ENCODE data around the gene SELPLG.
"Not testable (repeated sequence)": the region's sequence is repeated elsewhere in the genome, so short reads cannot be mapped to it uniquely, and the experiment has no call there.

Gene SELPLG

GRCh38 chr12:108654622-108655021 lies 20.9 kb upstream of the SELPLG start:
- not testable (repeated sequence) for DNase-seq

GRCh38 chr12:108653922-108654321 lies 20.2 kb upstream of the SELPLG start:
- no peak for DNase-seq

- DNase-seq = no peak
These were observed 19.4 kb upstream of the SELPLG start for GRCh38 chr12:108653082-108653516.

- DNase-seq = no peak
These were observed 16.4 kb upstream of the SELPLG start for GRCh38 chr12:108650083-108650482.

DNA sequence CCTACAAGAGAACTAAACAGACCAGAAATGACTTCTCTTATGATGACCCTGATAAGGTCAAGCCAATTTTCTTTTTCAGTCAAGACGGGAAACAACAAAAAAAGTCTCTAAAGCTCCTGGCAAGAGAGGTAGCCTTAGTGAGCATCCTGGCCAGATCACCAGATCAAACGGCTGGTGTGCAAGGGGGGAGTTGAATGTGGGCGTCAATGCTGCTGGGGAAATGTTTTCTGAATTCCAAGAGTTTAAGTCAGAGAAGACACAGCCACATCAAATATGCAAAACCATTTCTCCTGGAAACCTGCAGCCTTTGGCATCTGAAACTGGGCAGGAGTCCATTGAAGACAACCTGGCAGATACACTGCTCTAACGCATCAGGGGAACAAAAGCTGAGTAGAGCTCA lies 16.0 kb upstream of the SELPLG start:
- DNase-seq = no peak

GRCh38 chr12:108649126-108649525 lies 15.4 kb upstream of the SELPLG start:
- no peak for DNase-seq

DNA sequence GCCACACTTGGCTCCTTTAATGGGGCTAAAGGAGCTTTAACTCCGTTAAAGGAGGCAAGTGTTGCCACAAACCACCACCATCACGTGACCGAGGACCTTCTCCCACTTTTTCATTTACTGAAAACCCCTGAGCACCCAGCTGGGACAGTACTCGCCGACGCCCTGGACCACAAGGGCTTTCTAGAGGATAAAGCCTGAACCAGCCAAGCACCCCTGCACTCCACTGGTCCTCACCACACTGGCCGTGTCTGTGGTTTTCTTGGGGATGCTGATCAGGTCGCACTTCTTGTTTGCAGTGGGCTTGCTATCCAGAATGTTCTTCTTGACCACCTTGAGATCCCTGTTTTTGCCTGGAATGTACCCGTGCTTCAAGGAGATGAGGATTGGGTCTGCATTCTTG lies 14.7 kb upstream of the SELPLG start:
- DNase-seq = no peak

DNA sequence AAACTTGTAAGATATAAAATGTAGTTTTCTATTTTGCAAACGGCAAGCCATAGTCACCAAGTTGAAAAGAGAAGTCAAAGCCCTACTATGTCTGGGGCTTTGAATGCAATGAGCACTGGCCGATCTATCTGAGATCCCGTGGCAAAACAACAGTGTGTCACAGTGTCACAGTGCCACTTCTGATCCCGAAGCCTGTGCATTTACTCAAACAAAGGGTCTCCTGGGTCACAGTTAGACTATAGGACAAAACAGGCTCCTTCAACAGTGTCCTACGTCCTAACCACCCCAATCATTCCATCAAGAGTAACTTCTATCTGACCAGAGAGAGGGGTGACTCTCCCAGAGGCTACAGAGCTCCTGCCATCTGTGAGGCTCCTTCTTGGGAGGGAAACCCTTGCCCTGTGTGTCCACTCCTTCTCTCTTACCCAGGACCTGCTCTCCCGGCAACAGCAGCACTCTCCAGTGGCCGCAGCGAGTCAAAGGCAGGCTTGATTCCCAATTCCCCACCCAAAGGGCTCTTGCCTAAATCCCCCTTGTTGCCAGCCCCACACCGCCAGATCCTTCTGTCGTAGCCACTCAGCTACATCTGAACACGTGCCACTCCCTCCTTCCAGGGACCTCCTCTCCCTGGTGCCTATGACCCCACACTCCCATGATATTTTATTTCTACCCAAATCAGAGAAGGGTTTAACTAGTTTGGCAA lies 14.0 kb upstream of the SELPLG start:
- DNase-seq = no peak

GRCh38 chr12:108646600-108647579 lies 13.2 kb upstream of the SELPLG start:
- DNase-seq = no peak

- no peak for DNase-seq
These were observed 12.2 kb upstream of the SELPLG start for GRCh38 chr12:108645686-108646599.

DNA sequence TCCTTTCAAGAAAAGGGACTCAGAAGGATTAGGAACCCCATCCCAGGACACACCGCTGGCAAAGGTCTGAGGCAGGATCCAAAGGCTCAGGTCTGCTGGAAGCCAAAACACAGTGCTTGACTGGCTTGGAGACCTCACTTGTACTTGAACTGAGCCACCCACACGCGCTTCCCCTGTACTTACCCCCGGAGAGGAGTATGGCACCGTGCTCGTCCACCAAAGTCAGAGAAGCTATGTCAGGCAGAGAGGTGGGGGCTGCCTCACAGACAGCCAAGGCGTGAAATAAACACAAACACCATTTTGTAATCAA lies 11.1 kb upstream of the SELPLG start:
- no peak for DNase-seq

DNA sequence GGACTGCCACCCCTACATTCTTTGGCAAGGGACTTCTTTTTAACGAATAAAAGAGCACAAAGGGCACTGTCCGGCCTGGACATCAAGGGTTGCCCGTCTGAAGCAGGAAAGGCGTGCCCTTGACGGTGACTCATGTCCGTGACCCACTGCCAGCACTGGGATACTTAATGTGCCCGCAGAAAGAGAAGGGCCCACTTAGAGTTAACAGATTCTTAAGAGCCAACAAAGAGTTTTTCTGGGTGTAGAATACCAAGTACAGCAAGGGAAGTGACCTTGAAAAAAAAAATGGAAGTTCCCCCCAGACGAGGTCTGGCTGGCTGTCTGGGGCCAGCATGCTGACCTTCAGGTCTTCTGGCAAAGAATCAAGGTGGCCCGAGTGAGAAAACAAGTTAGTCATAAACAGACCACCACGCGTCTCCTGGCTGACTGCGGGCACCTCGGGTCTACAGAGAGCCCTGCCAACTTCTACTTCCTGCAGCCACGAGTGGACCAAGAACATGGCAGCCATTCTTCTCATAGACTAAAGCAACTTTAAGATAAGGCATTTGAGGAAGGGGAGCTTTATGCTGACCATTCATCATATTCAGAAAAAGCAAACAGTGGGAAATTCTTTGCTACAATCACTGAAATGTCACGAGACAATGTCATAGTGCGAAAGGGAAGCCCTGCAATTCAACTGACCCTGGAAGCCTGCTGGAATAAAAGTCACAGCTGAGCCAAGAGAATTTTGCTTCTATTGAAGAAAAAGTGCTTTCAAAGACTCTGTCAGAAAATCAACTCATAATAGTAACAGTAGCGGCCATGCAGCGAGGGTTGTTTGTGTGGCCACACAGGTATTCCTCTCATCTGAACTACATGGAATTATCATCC lies 10.5 kb upstream of the SELPLG start:
- DNase-seq = no peak

DNA sequence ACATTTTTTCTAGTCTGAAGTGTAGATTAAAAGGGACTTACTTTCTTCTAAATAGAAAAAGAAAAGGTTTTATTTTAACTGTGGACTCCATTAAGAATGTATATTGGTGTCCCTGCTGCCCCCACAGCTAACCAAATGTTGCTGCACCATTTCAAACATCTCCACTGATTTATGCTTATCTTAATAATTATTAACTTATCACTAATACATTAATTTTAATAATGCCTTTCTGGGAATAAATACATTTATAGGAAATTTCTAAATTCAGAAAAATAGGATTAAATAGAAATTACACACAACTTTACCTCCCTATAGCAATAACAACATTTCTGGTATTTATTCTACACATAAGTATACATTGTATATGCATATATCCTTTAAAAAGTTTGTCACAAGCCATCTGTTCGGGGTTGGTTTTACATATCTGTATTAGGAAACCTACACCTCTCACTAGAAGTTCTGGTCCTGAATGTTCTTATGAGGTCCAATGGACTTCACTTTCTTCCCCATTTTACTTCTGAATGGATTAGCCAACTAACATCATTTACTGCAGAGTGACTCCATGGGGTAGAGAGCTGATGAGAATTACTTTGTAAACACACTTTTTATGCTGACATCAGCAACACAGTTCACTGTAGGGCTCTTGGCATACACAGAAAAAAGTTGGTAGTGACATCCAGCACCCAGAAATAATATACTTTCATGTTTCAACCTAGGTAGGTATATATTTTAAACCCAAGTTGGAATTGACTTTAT lies 9.4 kb upstream of the SELPLG start:
- no peak for DNase-seq

- DNase-seq = no peak
These were observed 8.7 kb upstream of the SELPLG start for GRCh38 chr12:108642269-108642870.

GRCh38 chr12:108641446-108642268 lies 8.0 kb upstream of the SELPLG start:
- no peak for DNase-seq

DNA sequence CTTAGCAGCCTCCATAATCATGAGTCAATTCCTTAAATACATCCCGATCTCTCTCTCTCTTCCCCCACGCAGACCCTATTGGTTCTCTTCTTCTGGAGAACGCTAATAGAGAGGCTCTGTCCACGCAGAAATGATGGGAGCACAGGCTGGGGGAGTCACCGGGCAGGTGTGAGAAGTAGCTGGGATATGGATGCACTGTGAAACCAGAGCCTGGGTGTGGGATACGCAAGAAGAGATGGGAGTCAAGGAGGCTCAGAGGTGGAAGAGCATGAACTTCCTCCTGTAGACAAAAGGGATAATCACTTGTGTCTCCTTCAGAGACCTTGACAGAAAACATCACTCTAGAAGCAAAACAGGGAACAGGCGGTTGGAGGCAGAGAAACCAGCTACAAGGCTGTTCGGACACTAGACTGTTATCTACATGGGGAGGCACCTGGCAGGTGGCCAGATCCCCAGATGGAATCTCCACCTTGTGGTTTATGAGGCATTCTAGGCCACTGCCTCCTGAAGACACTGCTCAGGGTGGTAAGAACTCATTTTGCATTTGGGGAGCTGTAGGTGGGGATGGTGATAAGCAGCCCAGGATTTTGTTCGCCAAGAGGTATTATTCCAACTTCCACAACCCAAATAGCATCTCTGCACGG lies 7.2 kb upstream of the SELPLG start:
- no peak for DNase-seq

DNA sequence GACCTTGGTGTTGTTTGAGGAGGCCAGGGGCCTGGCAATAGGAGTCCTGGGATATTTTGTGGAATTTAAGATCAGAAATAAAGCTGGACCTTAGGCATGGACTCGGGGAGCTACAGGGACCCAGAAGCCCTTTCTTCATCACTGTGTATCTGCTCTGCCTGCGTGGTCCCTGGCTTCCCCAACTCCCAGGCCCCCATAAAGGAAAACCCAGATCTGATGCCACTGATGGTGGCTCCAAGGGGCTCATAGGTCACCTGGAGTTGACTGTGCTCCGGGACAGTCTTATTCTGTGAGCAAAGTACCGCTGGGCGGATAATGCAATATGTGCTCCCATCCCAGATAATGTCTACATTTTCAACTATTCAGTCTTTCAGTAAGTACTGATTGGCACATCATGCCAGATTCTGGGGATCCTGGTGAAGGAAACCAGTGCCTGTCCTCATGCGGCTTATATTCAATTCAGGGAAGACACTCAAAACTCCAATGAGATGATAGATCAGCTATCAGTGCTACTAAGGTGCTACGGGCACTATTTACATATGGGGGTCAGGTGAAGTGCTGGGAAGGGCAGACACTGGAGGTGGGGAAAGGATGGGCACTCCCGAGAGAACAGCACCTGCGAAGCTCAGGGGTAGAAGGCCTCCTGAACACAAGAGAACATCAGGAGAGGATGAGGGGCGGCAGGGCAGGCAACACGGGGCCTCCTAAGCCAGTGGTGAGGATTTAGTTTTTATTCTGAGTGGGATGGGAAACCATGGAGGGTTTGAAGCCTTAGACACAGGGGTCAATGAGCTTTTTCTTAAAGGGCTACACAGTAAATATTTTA lies 5.5 kb upstream of the SELPLG start:
- no peak for DNase-seq

GRCh38 chr12:108638141-108638827 lies 4.6 kb upstream of the SELPLG start:
- DNase-seq = no peak
